GM23338 (cell line): Measurements from ENCODE around the gene CD48. TPM values are rescaled to one million over a fixed set of nuclear protein-coding genes. Genes with fewer than 3 reads are reported as not detected.
A peak's percentile ranks its signal among the peaks of the same experiment; 100 is the strongest.

ENCODE experiments used
- ATAC-seq: fragments of 200-7000 bp; cut with Tn5 transposase; 3 replicates; pipeline ENCODE4 v1.9.1; 2020
- DNase-seq: peaks from one replicate; pipeline ENCODE4 v3.0.0-alpha.2; 2015; ENCODE audit warnings: low spot score
- H2AFZ ChIP-seq: fragments of 200-600 bp; sonication (generic); 2 replicates; pipeline ENCODE4 v1.8.0; 2016; ENCODE audit warnings: antibody characterized with exemption, mild to moderate bottlenecking, moderate library complexity
- H3F3A ChIP-seq: fragments of 200-600 bp; sonication (generic); replicated peaks from 2 replicates; pipeline ENCODE4 v1.8.0; 2017; ENCODE audit warnings: antibody characterized with exemption, mixed run types, low read depth
- H3K27ac ChIP-seq: fragments of 200-600 bp; sonication (generic); 2 replicates; pipeline ENCODE4 v1.6.1; 2016; ENCODE audit warnings: low read depth
- H3K27me3 ChIP-seq: fragments of 200-600 bp; sonication (generic); 2 replicates; pipeline ENCODE4 v1.8.0; 2016; ENCODE audit warnings: mild to moderate bottlenecking, mixed run types, moderate library complexity; ENCODE audit not compliant: insufficient read depth
- H3K36me3 ChIP-seq: fragments of 200-600 bp; sonication (generic); 2 replicates; pipeline ENCODE4 v1.8.0; 2016; ENCODE audit warnings: mild to moderate bottlenecking; ENCODE audit not compliant: insufficient read depth
- H3K4me1 ChIP-seq: fragments of 200-600 bp; sonication (generic); 2 replicates; pipeline ENCODE4 v1.8.0; 2016; ENCODE audit warnings: mild to moderate bottlenecking, moderate library complexity; ENCODE audit not compliant: insufficient read depth
- H3K4me2 ChIP-seq: fragments of 200-600 bp; sonication (generic); 2 replicates; pipeline ENCODE4 v1.7.1; 2017; ENCODE audit warnings: mixed run types
- H3K4me3 ChIP-seq: fragments of 200-600 bp; sonication (generic); 2 replicates; pipeline ENCODE4 v1.6.1; 2016; ENCODE audit warnings: mixed run types
- H3K79me2 ChIP-seq: fragments of 200-600 bp; sonication (generic); replicated peaks from 2 replicates; pipeline ENCODE4 v1.8.0; 2017; ENCODE audit warnings: mild to moderate bottlenecking; ENCODE audit not compliant: insufficient read depth
- H3K9me2 ChIP-seq: fragments of 200-600 bp; sonication (generic); 2 replicates; pipeline ENCODE4 v1.8.0; 2017; ENCODE audit not compliant: insufficient read depth
- H4K20me1 ChIP-seq: fragments of 200-600 bp; sonication (generic); replicated peaks from 2 replicates; pipeline ENCODE4 v1.8.0; 2017; ENCODE audit warnings: mild to moderate bottlenecking; ENCODE audit not compliant: insufficient read depth
- H3K27ac Mint-ChIP-seq: 2 replicates; pipeline ENCODE4 v1.8.0; 2020; ENCODE audit warnings: inconsistent platforms, mild to moderate bottlenecking, moderate library complexity, mixed read lengths
- H3K27me3 Mint-ChIP-seq: 3 replicates; pipeline ENCODE4 v1.8.0; 2022; ENCODE audit warnings: low read depth, mild to moderate bottlenecking, moderate library complexity, mixed read lengths, inconsistent platforms; ENCODE audit not compliant: insufficient read depth, poor library complexity
- H3K36me3 Mint-ChIP-seq: 3 replicates; pipeline ENCODE4 v1.8.0; 2021; ENCODE audit warnings: low read depth, mild to moderate bottlenecking, inconsistent platforms, moderate library complexity, mixed read lengths
- H3K4me1 Mint-ChIP-seq: 3 replicates; pipeline ENCODE4 v1.8.0; 2020; ENCODE audit warnings: mild to moderate bottlenecking, inconsistent platforms, mixed read lengths
- H3K4me3 Mint-ChIP-seq: 3 replicates; pipeline ENCODE4 v1.8.0; 2021; ENCODE audit warnings: moderate library complexity, mild to moderate bottlenecking, inconsistent platforms, mixed read lengths
- H3K9me3 Mint-ChIP-seq: 3 replicates; pipeline ENCODE4 v1.8.0; 2020; ENCODE audit warnings: moderate library complexity, mild to moderate bottlenecking, inconsistent platforms, mixed read lengths
- EZH2 ChIP-seq: fragments of 200-600 bp; sonication (generic); IDR thresholded peaks from one replicate; pipeline ENCODE4 v1.8.0; 2017; ENCODE audit warnings: antibody characterized with exemption, mild to moderate bottlenecking, low read depth; ENCODE audit not compliant: unreplicated experiment
- EZH2phosphoT487 ChIP-seq: fragments of 200-600 bp; sonication (generic); IDR thresholded peaks from one replicate; pipeline ENCODE4 v1.8.1; 2018; ENCODE audit warnings: antibody characterized with exemption; ENCODE audit not compliant: unreplicated experiment
- NANOG ChIP-seq: IDR thresholded peaks from 2 replicates; pipeline ENCODE4 v1.6.1; 2016; ENCODE audit warnings: antibody characterized with exemption, borderline replicate concordance
- STAT1 ChIP-seq: IDR thresholded peaks from one replicate; pipeline ENCODE4 v1.6.1; 2016; ENCODE audit warnings: antibody characterized with exemption; ENCODE audit not compliant: unreplicated experiment
- polyA plus RNA-seq: library from polyadenylated mRNA; unstranded; fragments of >200 nt; fragmentation: Nextera tagmentation; extraction: Ambion mirVana; gene quantifications from 2 replicates; pipeline ENCODE4 v1.2.1, GENCODE V29; 2016
- total RNA-seq: library from RNA; depleted of rRNA; stranded (reverse); fragments of >200 nt; shearing (Covaris generic); gene quantifications from 2 replicates; pipeline ENCODE4 v1.2.3, GENCODE V29; 2014
- TF ChIP-seq, protein P1 (sequence below): fragments of 250-450 bp; sonication (Bioruptor Pico); IDR thresholded peaks from 2 replicates; pipeline ENCODE4 v1.5.0; 2020; ENCODE audit warnings: mild to moderate bottlenecking, moderate library complexity
- TF ChIP-seq, protein P2 (sequence below), 2 experiments: fragments of 200-600 bp in 1 of 2; sonication (generic) in 1 of 2; conservative IDR thresholded peaks; 2 replicates each; pipeline versions ENCODE4 v1.5.1 to v1.6.1; 2016 to 2017; ENCODE audit warnings: antibody characterized with exemption in 2 of 2, low read depth in 2 of 2, mild to moderate bottlenecking in 2 of 2, moderate library complexity in 1 of 2
- TF ChIP-seq, protein P3 (sequence below): IDR thresholded peaks from one replicate; pipeline ENCODE4 v1.6.1; 2018; ENCODE audit warnings: antibody characterized with exemption; ENCODE audit not compliant: unreplicated experiment

CD48 gene
- total and polyA plus RNA-seq, 2 experiments from 2014 or later = 0.34 to 0.45 TPM

DNA sequence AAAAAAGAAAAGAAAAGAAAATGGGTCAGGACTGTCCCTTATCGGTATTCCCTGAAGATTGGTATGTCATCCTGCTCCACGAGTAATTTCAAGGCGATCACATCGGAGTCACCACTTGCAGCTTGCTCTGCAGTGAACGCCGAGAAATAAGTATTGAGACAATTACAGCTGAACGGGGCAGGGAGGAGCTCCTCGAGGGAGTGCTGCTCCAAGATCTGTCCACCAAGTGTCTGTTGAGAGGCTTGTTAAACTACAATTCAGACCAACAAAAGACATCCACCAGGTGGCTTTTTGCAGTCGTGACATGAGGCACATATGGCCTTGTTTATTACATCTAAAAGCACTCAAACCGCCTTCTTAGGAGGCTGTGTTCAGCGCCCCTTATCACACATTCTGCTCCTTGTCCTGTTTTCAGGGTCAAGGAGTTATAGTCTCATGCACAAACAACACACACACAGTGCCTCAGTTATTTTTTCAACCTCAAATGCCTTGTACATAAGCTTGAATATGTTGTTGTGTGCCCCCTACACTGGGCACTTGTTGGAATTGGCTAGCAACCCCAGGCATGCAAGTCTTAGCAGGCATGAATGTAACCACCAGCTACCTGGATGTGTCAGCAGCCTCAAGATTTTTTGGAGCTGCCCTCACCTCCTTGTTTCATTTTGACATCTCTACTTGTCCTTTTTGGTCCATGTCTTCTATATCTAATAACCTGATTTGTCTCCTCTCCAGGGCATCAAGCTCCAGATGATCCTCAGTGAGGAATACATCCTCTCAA, 13.0 kb upstream of the CD48 start (continued):
- TF ChIP-seq, protein P1, sequence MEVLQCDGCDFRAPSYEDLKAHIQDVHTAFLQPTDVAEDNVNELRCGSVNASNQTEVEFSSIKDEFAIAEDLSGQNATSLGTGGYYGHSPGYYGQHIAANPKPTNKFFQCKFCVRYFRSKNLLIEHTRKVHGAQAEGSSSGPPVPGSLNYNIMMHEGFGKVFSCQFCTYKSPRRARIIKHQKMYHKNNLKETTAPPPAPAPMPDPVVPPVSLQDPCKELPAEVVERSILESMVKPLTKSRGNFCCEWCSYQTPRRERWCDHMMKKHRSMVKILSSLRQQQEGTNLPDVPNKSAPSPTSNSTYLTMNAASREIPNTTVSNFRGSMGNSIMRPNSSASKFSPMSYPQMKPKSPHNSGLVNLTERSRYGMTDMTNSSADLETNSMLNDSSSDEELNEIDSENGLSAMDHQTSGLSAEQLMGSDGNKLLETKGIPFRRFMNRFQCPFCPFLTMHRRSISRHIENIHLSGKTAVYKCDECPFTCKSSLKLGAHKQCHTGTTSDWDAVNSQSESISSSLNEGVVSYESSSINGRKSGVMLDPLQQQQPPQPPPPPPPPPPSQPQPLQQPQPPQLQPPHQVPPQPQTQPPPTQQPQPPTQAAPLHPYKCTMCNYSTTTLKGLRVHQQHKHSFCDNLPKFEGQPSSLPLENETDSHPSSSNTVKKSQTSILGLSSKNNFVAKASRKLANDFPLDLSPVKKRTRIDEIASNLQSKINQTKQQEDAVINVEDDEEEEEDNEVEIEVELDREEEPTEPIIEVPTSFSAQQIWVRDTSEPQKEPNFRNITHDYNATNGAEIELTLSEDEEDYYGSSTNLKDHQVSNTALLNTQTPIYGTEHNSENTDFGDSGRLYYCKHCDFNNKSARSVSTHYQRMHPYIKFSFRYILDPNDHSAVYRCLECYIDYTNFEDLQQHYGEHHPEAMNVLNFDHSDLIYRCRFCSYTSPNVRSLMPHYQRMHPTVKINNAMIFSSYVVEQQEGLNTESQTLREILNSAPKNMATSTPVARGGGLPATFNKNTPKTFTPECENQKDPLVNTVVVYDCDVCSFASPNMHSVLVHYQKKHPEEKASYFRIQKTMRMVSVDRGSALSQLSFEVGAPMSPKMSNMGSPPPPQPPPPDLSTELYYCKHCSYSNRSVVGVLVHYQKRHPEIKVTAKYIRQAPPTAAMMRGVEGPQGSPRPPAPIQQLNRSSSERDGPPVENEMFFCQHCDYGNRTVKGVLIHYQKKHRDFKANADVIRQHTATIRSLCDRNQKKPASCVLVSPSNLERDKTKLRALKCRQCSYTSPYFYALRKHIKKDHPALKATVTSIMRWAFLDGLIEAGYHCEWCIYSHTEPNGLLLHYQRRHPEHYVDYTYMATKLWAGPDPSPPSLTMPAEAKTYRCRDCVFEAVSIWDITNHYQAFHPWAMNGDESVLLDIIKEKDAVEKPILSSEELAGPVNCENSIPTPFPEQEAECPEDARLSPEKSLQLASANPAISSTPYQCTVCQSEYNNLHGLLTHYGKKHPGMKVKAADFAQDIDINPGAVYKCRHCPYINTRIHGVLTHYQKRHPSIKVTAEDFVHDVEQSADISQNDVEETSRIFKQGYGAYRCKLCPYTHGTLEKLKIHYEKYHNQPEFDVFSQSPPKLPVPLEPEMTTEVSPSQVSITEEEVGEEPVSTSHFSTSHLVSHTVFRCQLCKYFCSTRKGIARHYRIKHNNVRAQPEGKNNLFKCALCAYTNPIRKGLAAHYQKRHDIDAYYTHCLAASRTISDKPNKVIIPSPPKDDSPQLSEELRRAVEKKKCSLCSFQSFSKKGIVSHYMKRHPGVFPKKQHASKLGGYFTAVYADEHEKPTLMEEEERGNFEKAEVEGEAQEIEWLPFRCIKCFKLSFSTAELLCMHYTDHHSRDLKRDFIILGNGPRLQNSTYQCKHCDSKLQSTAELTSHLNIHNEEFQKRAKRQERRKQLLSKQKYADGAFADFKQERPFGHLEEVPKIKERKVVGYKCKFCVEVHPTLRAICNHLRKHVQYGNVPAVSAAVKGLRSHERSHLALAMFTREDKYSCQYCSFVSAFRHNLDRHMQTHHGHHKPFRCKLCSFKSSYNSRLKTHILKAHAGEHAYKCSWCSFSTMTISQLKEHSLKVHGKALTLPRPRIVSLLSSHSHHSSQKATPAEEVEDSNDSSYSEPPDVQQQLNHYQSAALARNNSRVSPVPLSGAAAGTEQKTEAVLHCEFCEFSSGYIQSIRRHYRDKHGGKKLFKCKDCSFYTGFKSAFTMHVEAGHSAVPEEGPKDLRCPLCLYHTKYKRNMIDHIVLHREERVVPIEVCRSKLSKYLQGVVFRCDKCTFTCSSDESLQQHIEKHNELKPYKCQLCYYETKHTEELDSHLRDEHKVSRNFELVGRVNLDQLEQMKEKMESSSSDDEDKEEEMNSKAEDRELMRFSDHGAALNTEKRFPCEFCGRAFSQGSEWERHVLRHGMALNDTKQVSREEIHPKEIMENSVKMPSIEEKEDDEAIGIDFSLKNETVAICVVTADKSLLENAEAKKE (CRISPR knock-in tag) = no peak

DNA sequence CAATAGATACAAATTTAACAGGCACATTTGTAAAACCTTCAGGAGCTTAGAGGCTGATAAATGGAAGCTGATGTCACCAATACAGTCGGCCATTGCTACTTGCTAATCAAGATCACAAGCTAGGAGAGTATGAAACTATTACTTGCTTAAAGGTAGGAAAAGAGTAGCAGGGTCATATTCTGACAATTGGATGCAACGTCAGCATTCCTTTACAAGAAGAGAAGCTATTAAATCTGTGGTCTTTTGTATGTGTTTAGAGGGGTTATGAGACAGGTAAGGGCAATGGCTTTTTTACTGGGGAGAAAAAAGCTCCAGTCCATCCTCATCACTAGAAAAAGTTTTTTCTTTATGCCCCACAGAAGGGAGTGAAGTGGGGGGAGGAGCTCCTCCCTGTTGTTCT, 11.7 kb upstream of the CD48 start:
- H3K79me2 ChIP-seq = no peaks in the 10 kb centered on the region
- H3K4me2 ChIP-seq = 0 out of 2 replicates have a peak overlapping the region, but pooled peaks have one; percentile 30
- no peaks in the 10 kb centered on the region for H3K27me3 ChIP-seq
- no peaks in the 10 kb centered on the region for H3K36me3 ChIP-seq
- TF ChIP-seq EZH2phosphoT487 (no peak), STAT1 (no peak), NANOG (no peak), EZH2 (no peak)
- TF ChIP-seq, protein P2, sequence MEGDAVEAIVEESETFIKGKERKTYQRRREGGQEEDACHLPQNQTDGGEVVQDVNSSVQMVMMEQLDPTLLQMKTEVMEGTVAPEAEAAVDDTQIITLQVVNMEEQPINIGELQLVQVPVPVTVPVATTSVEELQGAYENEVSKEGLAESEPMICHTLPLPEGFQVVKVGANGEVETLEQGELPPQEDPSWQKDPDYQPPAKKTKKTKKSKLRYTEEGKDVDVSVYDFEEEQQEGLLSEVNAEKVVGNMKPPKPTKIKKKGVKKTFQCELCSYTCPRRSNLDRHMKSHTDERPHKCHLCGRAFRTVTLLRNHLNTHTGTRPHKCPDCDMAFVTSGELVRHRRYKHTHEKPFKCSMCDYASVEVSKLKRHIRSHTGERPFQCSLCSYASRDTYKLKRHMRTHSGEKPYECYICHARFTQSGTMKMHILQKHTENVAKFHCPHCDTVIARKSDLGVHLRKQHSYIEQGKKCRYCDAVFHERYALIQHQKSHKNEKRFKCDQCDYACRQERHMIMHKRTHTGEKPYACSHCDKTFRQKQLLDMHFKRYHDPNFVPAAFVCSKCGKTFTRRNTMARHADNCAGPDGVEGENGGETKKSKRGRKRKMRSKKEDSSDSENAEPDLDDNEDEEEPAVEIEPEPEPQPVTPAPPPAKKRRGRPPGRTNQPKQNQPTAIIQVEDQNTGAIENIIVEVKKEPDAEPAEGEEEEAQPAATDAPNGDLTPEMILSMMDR (conservative IDR thresholded peaks at IDR 0.05; ENCODE audit: low read depth in 2 of 2) = no peak
- TF ChIP-seq, protein P3, sequence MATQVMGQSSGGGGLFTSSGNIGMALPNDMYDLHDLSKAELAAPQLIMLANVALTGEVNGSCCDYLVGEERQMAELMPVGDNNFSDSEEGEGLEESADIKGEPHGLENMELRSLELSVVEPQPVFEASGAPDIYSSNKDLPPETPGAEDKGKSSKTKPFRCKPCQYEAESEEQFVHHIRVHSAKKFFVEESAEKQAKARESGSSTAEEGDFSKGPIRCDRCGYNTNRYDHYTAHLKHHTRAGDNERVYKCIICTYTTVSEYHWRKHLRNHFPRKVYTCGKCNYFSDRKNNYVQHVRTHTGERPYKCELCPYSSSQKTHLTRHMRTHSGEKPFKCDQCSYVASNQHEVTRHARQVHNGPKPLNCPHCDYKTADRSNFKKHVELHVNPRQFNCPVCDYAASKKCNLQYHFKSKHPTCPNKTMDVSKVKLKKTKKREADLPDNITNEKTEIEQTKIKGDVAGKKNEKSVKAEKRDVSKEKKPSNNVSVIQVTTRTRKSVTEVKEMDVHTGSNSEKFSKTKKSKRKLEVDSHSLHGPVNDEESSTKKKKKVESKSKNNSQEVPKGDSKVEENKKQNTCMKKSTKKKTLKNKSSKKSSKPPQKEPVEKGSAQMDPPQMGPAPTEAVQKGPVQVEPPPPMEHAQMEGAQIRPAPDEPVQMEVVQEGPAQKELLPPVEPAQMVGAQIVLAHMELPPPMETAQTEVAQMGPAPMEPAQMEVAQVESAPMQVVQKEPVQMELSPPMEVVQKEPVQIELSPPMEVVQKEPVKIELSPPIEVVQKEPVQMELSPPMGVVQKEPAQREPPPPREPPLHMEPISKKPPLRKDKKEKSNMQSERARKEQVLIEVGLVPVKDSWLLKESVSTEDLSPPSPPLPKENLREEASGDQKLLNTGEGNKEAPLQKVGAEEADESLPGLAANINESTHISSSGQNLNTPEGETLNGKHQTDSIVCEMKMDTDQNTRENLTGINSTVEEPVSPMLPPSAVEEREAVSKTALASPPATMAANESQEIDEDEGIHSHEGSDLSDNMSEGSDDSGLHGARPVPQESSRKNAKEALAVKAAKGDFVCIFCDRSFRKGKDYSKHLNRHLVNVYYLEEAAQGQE = no peak
- H3K27me3 Mint-ChIP-seq = no peaks in the 10 kb centered on the region
- H3K9me2 ChIP-seq = 0 out of 2 replicates have a peak, but pooled peaks cover under 1% of the 10 kb centered on the region
- H3F3A ChIP-seq = no peaks in the 10 kb centered on the region
- no peak overlapping the region for H3K27ac ChIP-seq
- H4K20me1 ChIP-seq = no peaks in the 10 kb centered on the region
- H3K4me1 Mint-ChIP-seq = peaks cover 11% of the 10 kb centered on the region; the same call in 2 of the 3 replicates
- no peak overlapping the region for H3K4me3 Mint-ChIP-seq
- no peak overlapping the region for H3K27ac Mint-ChIP-seq
- DNase-seq = no peak
- H3K4me3 ChIP-seq = no peak overlapping the region
- no peak for ATAC-seq
- H3K4me1 ChIP-seq = peaks cover 24% of the 10 kb centered on the region
- H2AFZ ChIP-seq = peak overlapping the region; percentile 79; the same call in 1 of the 2 replicates
- H3K36me3 Mint-ChIP-seq = peaks cover 9% of the 10 kb centered on the region; the same call in 2 of the 3 replicates
- peaks cover 10% of the 10 kb centered on the region; the same call in 2 of the 3 replicates for H3K9me3 Mint-ChIP-seq
